Stimulated activated CD4-positive, alpha-beta T cell treated with anti-CD3 and anti-CD28 coated beads, TNF-alpha, amount 100 ng/mL, for 4 hours (primary cell): ENCODE data around the gene TRIP10.
"Not testable (repeated sequence)": the region's sequence is repeated elsewhere in the genome, so short reads cannot be mapped to it uniquely, and the experiment has no call there.

Source experiments
- DNase-seq, 3 experiments: peaks; one replicate each; pipeline ENCODE4 v3.0.0-alpha.2; 2020; ENCODE audit warnings: low read depth in 3 of 3

TRIP10 gene, protein sequence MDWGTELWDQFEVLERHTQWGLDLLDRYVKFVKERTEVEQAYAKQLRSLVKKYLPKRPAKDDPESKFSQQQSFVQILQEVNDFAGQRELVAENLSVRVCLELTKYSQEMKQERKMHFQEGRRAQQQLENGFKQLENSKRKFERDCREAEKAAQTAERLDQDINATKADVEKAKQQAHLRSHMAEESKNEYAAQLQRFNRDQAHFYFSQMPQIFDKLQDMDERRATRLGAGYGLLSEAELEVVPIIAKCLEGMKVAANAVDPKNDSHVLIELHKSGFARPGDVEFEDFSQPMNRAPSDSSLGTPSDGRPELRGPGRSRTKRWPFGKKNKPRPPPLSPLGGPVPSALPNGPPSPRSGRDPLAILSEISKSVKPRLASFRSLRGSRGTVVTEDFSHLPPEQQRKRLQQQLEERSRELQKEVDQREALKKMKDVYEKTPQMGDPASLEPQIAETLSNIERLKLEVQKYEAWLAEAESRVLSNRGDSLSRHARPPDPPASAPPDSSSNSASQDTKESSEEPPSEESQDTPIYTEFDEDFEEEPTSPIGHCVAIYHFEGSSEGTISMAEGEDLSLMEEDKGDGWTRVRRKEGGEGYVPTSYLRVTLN

DNA sequence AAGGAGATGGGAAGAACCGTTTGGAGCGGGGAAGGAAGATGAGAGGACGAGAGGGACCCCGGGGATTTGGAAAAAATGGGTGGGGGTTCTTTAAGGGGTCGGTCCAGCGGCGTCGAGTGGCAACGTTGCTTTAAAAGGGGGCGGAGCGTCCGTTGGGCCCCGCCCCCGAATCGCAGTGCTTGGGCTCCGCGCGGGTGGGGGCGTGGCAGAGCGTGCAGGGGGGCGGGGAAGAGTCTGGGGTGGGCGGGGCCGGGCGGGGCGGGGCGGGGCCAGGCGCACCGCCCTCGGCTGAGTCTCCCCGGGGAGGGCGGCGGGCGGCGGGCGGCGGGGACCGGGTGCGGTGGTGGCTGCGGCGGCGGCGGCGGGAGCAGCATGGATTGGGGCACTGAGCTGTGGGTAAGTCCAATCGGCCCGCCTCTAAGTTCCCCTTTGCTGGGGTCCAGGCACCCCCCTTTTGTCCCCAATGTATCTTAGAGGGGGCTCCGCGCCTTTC is at the start of gene TRIP10:
TRIP10 (plus strand) TSS at position 291 of the 493 bp plus-strand sequence; CDS start at position 373, 82 bp downstream.
- peak; percentile 61 to 73 (median 68) for DNase-seq

DNA sequence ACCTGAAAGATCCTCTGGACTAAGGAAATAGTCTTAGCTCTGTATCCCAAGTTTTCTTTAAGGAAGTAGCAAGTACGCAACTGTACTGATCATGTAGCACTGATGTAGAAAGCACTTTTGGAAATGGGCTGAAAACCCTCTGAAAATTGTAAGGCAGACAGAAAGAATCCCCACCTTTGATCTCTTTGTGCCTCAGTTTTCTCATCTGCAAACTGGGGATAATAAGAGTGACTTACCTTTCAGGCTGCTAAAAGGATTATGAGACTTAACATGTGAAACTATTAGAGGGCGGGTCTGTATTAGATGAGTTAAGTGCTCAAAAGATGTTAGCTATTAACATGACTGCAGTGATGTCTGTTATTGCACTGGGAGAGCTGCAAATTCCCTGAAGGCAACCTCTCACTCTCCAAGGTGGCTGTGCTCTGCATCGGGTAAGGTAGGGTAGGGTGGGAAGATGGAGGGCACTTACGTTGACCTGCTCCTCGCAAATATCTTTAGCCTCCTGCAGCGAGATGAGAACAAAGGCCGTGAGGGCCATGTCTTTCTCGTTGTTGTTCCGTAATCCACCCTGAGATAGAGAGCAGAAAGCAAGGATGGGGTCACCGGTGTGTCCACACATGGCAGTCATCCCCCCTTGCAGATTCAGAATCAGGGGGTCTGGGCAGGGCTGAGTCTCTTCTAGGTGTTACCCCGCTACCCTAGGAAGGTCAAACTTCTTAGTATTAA is 49.2 kb upstream of the TRIP10 start:
- DNase-seq = no peak

DNA sequence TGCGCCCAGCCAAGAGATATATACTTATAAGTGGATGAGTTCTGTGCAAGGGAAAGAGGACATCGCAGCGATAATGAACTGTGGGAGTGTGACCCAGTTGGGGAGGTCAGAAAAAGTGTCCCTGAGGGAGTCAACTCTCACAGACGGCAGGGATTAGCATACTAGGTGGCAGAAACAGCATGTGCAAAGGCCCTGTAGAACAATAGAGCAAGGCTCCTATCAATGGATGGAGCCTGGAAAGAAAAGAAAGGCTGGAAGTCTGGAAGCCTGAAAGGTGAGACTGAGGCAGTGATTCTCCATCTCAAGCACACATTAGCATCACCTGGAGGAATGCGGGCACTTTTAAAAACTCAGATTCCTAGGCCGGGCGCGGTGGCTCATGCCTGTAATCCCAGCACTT is 48.1 kb upstream of the TRIP10 start:
- DNase-seq = no peak

DNA sequence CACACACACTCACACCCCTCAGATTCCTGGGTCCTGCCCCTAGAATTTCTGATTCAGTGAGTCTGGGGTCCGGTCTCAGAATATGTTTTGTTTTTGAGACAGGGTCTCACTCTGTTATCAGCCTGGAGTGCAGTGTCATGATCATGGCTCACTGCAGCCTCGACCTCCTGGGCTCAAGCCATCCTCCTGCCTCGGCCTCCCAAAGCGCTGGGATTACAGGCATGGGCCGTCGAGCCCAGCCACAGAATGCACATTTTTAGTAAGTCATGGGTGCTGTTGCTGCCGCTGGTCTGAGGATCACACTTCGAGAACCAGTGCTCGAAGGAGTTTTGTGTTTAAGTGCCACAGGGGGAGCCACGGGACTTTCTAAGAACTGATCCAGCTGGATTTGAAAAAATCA is 47.5 kb upstream of the TRIP10 start:
- DNase-seq = no peak

DNA sequence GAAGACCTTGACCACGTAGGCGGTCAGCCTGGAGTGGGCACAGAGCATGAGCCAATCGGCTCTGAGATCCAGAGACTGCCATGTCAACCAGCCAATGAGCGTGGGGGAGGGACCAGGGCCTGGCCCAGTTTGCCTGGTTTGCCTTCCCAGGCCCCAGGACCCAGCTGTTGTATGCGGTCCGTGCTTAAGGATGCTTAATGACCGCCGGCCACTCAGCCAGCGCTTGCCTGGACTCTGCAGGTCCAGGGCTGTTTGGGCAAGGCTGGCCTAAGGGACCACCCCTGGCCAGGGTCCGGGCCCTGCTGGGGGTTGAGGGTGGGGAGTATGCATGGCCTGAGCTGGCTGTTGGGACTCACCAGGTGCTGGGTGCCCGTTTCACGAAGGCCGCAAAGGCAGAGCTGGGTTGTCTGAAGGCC is 46.4 kb upstream of the TRIP10 start:
- DNase-seq = no peak

DNA sequence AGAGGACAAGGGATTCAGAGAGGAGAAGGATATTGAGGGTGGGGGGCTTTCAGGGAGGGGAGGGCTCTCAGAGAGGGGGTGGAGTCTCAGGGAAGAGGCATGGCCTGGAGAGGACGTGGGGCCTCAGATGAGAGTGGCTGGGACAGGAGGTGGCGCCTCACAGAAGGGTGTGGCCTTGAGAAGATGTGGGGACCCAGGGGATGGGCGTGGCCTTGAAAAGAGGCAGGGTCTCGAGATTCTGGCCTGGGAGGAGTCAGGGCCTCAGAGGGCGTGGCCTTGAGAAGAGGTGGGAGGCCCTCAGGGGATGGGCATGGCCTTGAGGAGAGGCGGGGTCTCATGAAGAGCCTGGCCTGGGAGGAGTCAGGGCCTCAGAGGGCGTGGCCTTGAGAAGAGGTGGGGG is 45.8 kb upstream of the TRIP10 start:
- no peak for DNase-seq

DNA sequence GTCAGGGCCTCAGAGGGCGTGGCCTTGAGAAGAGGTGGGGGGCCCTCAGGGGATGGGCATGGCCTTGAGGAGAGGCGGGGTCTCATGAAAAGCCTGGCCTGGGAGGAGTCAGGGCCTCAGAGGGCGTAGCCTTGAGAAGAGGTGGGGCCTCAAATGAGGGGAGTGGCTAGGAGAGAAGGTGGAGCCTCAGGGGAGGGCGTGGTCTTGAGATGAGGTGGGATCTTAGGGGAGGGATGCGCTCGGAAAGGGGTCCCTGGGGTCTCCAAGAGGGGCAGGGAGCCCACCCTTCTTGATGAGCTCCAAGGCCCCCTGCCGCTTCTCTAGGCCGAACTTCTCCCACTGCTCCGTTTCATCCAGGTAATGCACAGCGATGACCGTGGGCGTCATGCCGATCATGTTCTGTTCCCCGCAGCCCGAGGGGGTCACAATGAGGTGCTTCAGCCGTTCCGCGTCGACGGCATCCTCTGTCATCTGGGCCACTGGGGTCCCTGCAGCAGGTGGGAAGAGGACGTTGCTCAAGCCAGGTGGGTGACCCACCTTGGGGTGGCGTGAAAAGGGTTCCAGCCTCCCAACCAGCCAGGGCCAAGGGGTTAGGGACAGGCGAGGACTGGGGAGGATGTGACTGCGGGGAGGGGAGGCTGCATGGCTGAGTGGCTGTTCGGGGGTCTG is 45.2 kb upstream of the TRIP10 start:
- no peak for DNase-seq

DNA sequence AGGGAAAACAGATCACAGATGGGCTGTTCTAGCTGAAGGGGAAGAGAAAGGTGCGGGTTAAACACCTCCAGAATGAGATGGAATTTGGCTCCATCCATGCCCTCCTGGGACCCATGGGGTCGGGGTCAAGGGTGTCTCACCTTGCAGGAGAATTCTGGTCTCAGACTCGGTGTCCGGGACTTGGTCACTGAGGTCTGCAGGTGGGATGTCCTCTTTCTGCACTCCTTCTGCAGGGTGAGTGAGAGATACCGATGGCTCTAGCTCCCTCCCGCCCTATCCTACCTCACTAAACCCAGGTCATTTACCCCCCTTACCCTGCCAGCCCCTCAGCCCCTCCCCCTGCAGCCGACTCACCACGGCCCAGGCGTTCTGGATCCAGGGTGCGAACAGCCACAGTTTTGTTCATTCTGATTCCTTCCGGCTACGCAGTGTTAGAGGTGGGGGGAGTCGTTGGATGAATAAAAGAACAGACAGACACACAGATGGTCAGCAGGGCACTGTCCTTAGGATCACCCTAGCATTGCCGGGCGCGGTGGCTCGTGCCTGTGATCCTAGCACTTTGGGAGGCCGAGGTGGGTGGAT is 43.1 kb upstream of the TRIP10 start:
- no peak for DNase-seq

DNA sequence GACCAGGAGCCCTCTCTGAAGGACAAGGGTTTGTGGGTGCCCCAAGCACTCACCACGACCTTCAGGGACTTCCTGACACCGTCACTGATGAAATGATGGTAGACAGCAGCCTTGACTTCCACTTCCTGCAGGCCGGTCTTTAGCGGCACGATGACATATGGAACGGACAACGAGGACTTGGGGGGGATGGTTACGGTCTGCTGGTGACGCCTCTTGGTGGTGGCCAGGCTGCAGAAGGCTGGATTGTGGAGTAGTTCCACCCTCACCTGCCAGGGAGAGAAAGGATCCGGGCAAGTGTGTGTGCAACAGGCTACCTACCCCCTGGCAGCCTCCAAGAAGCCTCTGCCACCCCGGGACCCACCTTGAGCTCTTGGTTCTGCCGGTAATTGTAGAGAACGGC is 42.2 kb upstream of the TRIP10 start:
- no peak for DNase-seq

DNA sequence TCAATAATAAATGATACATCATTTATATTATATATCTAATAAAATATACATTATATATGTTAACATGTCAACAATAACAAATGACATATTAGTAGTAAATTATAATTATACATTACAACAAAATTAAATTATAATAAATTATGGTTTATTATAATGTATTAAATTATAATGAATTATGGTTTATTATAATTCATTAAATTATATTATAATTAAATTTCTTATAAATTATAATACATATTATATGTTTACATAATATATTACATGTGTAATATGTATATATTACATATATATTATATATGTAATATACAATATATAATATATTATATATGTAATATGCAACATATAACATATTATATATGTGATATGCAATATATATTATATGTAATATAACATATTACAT is 39.5 kb upstream of the TRIP10 start:
- no peak for DNase-seq

DNA sequence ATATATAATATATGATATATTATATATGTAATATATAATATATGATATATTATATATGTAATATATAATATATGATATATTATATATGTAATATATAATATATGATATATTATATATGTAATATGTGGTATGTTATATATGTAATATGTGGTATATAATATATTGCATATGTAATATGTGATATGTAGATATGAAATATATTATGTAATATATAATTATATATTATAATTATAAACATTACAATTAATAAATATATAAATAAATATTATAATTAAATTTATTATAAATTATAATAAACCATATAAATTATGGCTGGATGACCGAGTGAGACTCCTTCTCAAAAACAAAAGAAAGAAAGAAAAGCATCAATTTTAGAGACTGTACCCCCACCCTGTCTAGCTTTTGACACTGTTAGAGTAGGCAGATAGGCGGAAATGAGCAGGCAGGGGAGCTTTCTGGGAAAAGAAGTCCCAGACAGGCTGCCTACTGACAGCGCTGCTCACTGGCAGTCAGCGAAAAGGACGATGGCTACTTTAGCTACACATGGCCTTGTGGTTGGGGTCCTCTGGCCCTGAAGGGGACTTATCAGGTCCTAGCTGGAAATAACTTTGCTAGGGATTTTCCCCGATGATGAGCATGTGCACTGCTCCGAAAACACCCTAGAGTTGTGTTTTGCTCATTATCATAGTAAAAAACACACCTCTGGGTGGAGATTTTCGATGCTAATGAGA is 38.7 kb upstream of the TRIP10 start:
- no peak for DNase-seq

DNA sequence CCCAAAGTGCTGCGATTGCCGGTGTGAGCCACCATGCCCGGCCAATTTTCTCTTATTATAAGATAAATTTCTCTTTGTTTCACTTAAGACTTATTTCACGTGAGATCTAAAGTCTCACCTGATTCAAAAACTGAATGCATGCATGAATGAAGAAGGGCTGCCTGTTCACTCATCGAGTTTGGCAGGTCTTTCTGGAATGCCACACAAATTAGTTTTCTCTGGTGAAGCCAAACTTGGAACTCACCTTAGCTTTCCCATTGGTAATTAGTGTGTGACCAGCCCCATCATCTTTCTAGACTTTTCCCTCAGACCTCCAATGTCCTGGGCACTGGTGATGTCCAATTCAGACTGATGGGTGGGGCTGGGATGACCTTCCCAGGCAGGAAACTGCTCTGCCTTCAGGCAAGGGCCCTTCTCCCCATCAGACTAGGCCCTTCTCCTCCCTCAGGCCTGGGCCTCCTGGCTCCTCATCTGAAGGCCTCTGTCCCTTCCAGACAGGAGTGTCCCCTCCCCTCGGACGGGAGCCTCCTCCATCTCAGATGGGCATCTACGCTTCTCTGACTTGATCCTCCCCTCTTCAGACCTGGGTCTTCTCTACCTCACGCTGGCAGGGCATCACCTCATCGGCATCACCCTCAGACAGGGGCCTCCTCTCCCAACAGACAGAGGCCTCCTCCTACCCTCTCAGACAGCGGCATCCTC is 33.4 kb upstream of the TRIP10 start:
- no peak for DNase-seq

DNA sequence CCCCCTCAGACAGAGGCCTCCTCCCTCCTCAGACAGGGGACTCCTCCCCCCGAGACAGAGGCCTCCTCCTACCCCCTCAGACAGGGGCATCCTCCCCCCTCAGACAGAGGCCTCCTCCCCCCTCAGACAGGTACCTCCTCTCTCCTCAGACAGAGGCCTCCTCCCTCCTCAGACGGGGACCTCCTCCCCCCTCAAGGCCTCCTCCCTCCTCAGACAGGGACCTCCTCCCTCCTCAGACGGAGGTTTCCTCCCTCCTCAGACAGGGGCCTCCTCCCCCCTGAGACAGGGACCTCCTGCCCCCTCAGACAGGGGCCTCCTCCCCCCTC is 32.9 kb upstream of the TRIP10 start:
- no peak for DNase-seq

DNA sequence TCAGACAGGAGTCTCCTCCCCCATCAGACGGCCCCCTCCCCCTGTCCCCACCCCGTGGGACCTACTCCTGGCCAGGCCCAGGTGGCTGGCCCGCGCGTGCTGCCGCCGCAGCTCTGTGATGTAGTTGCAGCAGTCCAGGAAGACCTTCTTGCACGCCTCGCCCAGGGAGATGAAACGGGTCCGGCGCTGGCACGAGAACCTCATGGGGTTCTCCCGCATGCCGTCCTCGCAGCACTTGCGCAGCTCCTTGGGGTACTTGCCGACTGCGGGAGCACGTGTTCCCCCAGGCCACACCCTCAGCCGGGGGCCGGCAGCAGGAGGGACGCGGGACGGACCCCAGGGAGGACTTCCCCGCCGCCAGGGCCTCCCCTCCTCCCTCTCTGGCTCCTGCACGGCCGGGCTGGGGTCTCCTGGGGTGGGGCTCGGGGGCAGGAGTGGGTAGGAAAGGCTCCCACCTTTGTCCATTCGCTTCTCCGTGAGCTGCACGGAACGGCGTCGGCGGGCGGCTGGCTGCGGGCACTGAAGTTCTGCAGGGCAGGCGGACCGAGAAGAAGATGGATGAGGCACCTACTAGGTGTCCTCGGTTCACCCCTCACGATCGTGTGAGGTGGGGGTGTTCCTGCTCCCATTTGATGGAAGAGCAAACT is 32.3 kb upstream of the TRIP10 start:
- DNase-seq = no peak

DNA sequence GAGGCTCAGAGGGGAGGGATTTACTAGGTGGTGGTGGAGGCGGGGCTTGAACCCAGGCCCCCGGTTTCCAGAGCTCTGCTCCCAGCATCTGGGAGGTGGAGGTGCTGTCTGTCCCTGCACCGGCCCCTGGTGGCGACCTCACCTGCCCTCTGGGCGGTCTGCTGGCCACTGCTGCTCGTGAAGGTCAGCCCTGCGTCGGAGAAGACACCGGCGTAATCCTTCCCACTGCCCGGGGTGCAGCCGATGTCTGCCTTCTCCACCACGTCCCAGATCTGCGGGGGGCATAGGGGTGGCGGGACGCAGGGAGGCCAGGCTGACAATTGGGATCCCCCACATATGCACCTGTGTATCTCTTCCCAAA is 31.8 kb upstream of the TRIP10 start:
- no peak for DNase-seq

DNA sequence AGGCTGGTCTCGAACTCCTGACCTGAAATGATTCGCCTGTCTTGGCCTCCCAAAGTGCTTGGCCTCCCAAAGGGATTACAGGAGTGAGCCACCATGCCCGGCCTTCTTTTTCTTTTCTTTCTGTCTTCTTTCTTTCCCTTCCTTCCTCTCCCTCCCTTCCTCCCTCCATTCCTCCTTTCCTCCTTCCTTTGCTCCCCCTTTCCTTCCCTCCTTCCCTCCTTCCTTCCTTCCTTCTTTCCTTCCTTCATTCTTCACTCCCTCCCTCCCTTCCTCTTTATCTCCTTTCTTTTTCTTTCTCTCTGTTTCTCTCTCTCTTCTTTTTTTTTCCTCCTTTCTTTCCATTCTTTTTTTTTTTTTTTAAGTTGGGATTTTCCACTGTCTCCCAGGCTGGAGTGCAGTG is 31.1 kb upstream of the TRIP10 start:
- no peak for DNase-seq

DNA sequence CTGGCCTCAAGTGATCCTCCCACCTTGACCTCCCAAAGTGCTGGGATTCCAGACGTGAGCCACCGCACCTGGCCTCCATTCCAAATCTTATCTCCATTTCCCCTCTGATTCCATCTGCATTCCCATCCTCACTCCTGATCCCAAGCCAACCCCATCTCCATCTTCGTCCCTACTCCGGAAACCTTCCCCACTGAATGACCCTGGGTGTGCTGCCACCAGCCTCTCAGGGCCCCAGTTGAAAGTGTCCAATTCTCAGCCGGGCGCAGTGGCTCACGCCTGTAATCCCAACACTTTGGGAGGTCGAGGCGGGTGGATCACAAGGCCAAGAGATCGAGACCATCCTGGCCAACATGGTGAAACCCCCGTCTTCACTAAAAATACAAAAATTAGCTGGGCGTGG is 30.6 kb upstream of the TRIP10 start:
- not testable (repeated sequence) for DNase-seq

DNA sequence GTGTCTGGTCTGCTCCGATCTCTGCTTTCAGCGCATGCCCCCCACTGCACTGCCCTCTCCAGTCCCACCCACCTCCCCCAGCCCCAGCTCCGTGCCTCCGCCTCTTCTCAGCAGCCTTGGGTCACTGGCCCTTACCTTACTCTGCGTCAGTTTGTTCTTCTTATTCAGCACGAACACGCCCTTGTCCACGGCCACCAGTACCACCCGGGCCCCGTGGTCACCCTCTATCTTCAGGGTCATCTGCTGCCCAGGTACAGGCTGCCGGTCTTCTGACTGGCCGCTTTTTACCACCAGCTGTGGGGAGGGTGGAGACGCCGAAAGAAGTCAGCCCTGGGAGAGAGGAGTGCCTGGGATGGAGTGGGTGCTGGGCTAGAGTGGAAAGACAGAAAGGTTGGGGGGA is 29.9 kb upstream of the TRIP10 start:
- no peak for DNase-seq

DNA sequence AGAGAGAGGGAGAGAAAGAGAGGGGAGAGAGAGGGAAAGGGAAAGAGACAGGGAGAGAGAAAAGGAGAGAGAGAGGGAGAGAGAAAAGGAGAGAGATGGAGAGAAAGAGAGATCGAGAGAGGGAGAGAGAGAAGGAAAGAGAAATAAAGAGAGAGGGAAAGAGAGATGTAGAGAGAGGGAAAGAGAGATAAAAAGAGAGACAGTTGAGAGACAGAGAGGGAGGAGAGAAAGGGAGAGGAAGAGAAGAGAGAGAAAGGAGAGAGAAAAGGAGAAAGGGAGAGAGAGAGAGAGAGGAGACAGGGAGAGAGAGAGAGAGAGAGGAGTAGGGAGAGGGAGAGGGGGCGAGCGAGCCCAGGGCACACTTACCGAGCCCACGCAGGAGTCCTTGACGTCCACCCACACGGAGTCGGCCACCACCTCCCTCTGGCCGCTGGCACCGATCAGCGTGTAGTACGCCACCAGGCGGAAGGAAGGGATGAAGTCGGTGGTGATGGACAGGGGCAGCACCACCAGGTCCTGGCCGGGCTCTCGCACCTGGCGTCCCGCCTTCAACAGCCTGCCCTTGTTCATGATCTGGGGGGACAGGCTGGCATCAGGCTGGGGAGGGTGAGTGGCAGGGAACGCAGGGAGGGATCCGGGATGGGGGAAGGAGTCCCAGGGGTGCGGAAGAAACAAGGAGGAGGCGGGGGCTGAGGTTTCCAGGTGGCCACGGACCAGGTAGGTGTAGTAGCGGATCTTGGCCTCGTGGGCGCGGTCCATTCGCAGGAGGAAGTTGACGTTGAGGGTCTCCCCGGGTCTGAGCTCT is 29.0 kb upstream of the TRIP10 start:
- DNase-seq = no peak

DNA sequence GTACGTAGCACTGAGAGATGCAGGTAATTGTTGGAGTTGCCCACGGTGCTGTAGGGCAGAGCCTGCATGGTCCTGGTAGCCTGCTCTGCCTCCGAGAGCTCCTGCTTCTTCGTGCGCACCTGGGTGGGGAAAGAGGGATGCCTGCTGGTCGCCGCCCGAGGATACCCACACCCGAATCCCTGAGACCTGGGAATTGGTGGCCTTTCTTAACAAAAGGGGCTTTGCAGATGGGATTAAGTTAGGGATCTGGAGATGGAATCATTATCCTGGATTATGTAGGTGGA is 28.5 kb upstream of the TRIP10 start:
- no peak for DNase-seq
